ENCODE results near the gene ITPRIP.

Gene ITPRIP

GRCh38 chr10:104279550-104280259 is 58.6 kb downstream of the ITPRIP start:
- no peak for DNase-seq

- DNase-seq: no peak
These were observed 60.5 kb downstream of the ITPRIP start for GRCh38 chr10:104277785-104278184.

- DNase-seq: no peak
These were observed 62.1 kb downstream of the ITPRIP start for GRCh38 chr10:104276192-104276591.

- peak in 2 of 3 donors; percentile 39 to 63 for DNase-seq
These were observed 63.2 kb downstream of the ITPRIP start for GRCh38 chr10:104274762-104275721.

GRCh38 chr10:104273899-104274575 is 64.2 kb downstream of the ITPRIP start:
- no peak for DNase-seq

GRCh38 chr10:104273286-104273685 is 65.0 kb downstream of the ITPRIP start:
- no peak for DNase-seq

GRCh38 chr10:104268713-104269645 is 69.3 kb downstream of the ITPRIP start, which contains the start of gene GSTO2:
GSTO2 (plus strand) TSS chr10:104269184; CDS start chr10:104274916, 5,732 bp downstream.
- DNase-seq: peak; percentile 94 to 97 (median 96)

- DNase-seq: no peak
These were observed 69.9 kb downstream of the ITPRIP start for GRCh38 chr10:104268405-104268712.

GRCh38 chr10:104267721-104268404 is 70.4 kb downstream of the ITPRIP start:
- no peak for DNase-seq

GRCh38 chr10:104264783-104265182 is 73.5 kb downstream of the ITPRIP start:
- no peak for DNase-seq

- no peak for DNase-seq
These were observed 76.2 kb downstream of the ITPRIP start for GRCh38 chr10:104262055-104262454.

- peak; percentile 66 to 81 (median 80) for DNase-seq
These were observed 77.5 kb downstream of the ITPRIP start for GRCh38 chr10:104260775-104261115.

- no peak for DNase-seq
These were observed 78.1 kb downstream of the ITPRIP start for GRCh38 chr10:104259999-104260774.
